ENCODE data around the gene TDRD9. TPM values are rescaled to one million over a fixed set of nuclear protein-coding genes. Genes with fewer than 3 reads are reported as not detected.

Gene TDRD9
- total RNA-seq, 1 experiment from 2014 or later: not detected

DNA sequence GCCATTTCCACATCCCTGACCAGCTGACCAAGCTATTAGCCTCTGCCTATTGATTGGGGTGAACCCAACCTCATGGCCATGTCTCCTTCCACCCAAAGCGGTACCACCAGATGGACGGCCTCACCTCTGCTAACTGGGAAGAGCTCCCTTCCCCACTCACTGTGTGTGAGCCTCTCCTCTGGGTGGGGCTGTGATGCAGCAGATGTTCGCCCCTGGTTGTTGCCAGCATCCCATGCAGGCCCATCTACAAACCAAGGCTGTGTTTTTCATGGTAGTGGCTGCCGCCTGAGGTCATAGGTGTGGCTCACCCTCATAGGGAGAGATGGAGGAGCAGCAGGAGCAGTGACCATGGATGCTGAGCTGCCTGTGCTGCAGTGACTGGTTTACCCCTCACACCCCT lies 61.7 kb downstream of the TDRD9 start:
- Histone ChIP-seq H3K4me3 (ENCODE audit: low read depth in 2 of 2, low read length in 2 of 2) (no peak overlapping the region), H3K27ac (ENCODE audit: low read length) (no peak overlapping the region), H3K36me3 (ENCODE audit: control insufficient read depth, insufficient read depth, low read length) (no peaks in the 10 kb centered on the region), H3K27me3 (ENCODE audit: control insufficient read depth, insufficient read depth, low read length) (no peaks in the 10 kb centered on the region), H3K4me1 (ENCODE audit: control insufficient read depth, insufficient read depth, low read length) (no peaks in the 10 kb centered on the region), H3K9me3 (ENCODE audit: control insufficient read depth, insufficient read depth, low read depth, low read length) (no peaks in the 10 kb centered on the region)
- BruUV-seq (replicated peaks): no TSS peak
- intact Hi-C loops (cut with micrococcal nuclease; ENCODE audit: unreplicated experiment) (no loop called here), in situ Hi-C loops (cut with HindIII; ENCODE audit: low pct_unique_long_range_greater_than_20kb, low sequenced_read_pairs) (no loop called here)
- ChIA-PET CTCF (no interaction called here), POLR2A (no interaction called here)
- ATAC-seq (no peak), DNase-seq (ENCODE audit: low read depth, low spot score) (no peak)
- TF ChIP-seq REST (IDR thresholded peaks at IDR 0.05; ENCODE audit: insufficient read depth in 1 of 2, low read depth in 2 of 2, low read length in 1 of 2) (no peak), TCF7L2 (IDR thresholded peaks at IDR 0.05; ENCODE audit: low read depth, low read length) (no peak), SIN3A (IDR thresholded peaks at IDR 0.05; ENCODE audit: borderline replicate concordance, insufficient read depth, low read depth, low read length) (no peak), POLR2AphosphoS5 (IDR thresholded peaks at IDR 0.05; ENCODE audit: low read depth, low read length) (no peak)
- TF ChIP-seq, protein P1, sequence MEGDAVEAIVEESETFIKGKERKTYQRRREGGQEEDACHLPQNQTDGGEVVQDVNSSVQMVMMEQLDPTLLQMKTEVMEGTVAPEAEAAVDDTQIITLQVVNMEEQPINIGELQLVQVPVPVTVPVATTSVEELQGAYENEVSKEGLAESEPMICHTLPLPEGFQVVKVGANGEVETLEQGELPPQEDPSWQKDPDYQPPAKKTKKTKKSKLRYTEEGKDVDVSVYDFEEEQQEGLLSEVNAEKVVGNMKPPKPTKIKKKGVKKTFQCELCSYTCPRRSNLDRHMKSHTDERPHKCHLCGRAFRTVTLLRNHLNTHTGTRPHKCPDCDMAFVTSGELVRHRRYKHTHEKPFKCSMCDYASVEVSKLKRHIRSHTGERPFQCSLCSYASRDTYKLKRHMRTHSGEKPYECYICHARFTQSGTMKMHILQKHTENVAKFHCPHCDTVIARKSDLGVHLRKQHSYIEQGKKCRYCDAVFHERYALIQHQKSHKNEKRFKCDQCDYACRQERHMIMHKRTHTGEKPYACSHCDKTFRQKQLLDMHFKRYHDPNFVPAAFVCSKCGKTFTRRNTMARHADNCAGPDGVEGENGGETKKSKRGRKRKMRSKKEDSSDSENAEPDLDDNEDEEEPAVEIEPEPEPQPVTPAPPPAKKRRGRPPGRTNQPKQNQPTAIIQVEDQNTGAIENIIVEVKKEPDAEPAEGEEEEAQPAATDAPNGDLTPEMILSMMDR (IDR thresholded peaks at IDR 0.05): no peak

DNA sequence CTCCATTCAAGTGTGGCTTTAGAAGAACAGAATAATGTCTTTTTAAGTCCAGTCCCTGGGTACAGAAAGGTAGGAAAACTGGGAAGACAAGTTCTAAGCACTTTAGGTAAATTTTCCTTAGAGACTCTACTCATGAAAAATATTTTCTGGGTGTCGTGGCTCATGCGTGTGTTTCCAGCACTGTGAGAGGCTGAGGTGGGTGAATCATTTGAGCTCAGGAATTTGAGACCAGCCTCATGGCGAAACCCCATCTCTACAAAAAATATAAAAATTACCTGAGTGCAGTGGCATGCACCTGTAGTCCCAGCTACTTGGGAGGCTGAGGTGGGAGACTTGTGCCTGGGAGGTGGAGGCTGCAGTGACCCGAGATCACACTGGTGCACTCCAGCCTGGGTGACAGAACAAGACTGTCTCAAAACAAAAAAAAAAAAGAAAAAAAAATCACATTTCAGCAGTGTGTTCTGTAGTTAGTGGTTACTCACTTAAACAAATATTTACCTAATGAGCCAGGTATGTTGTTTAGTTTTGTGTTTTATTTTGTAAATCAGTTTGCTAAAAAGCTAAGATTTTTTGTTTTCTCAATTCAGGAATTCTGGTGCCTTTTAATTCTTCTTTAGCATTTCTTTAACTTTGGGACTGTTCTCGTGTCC lies 66.4 kb downstream of the TDRD9 start:
- ChIA-PET POLR2A (no interaction called here), CTCF (no interaction called here)
- Histone ChIP-seq H3K36me3 (ENCODE audit: control insufficient read depth, insufficient read depth, low read length) (no peaks in the 10 kb centered on the region), H3K4me3 (ENCODE audit: low read depth in 2 of 2, low read length in 2 of 2) (no peak overlapping the region), H3K27ac (ENCODE audit: low read length) (no peak overlapping the region), H3K9me3 (ENCODE audit: control insufficient read depth, insufficient read depth, low read depth, low read length) (no peaks in the 10 kb centered on the region), H3K4me1 (ENCODE audit: control insufficient read depth, insufficient read depth, low read length) (no peaks in the 10 kb centered on the region), H3K27me3 (ENCODE audit: control insufficient read depth, insufficient read depth, low read length) (no peaks in the 10 kb centered on the region; the same call in 1 of the 2 replicates)
- DNase-seq (ENCODE audit: low read depth, low spot score) (no peak), ATAC-seq (no peak)
- TF ChIP-seq SIN3A (IDR thresholded peaks at IDR 0.05; ENCODE audit: borderline replicate concordance, insufficient read depth, low read depth, low read length): no peak
- TF ChIP-seq, protein P1 (IDR thresholded peaks at IDR 0.05): no peak
- TF ChIP-seq REST (IDR thresholded peaks at IDR 0.05; ENCODE audit: insufficient read depth in 1 of 2, low read depth in 2 of 2, low read length in 1 of 2): no peak
- TF ChIP-seq TCF7L2 (IDR thresholded peaks at IDR 0.05; ENCODE audit: low read depth, low read length): no peak
- TF ChIP-seq POLR2AphosphoS5 (IDR thresholded peaks at IDR 0.05; ENCODE audit: low read depth, low read length): no peak
- no TSS peak for BruUV-seq (replicated peaks)
- in situ Hi-C loops (cut with HindIII; ENCODE audit: low pct_unique_long_range_greater_than_20kb, low sequenced_read_pairs) (no loop called here), intact Hi-C loops (cut with micrococcal nuclease; ENCODE audit: unreplicated experiment) (no loop called here)

Data from Panc1 (cell line).